Measurements from ENCODE around the gene STARD10. TPM values are rescaled to one million over a fixed set of nuclear protein-coding genes. Genes with fewer than 3 reads are reported as not detected.

The STARD10 gene
- total RNA-seq, 1 experiment from 2014 or later, result 55.1 TPM

DNA sequence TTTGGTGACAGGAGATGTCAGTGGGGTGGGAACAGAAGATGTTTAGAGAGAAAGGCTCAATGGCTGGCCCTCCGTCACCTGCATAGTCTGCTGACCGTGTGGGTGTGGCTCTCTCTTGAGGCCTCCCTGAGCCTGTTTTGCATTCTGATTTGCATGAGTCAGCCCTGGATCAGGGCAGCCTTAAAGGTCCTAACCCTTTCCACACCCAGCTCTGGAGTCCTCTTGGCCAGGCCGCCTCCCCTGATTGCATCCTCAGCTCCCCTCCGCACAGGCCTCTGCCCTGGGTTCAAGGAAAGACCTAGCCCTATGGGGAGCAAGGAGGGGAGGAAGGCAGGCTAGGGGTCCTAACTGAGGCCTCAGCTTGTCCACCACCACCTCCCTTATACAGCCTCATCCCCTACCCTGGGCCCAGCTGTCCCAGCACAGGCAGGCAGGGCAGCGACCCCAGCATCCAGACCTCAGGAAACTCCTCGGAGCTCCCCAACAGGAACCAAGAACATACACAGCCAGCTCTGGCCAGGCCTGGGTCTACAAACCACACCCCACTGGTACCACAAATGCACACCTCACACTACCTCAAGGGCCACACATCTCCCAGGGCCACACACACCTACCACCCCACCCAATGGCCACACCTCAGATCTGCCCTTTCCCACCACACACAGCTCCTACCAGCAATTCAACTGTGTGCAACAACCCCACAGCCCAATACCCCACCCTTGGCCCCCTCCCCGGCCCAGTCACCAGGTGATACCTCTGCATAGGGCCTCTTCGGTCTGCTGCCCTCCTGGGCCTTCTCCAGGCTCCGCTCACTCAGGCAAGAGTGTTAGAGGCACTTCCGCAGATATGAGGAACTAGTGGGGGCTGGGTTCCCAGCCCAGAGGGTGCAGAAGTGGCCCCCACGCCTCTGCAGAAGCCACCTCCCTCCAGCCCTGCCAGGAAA lies 55.4 kb downstream of the STARD10 start:
- Mint-ChIP-seq H3K9me3 (ENCODE audit: low read depth, unreplicated experiment) (no peaks in the 10 kb centered on the region), H3K4me3 (ENCODE audit: low read depth, unreplicated experiment) (no peak overlapping the region), H3K36me3 (ENCODE audit: insufficient read depth, unreplicated experiment) (peaks cover 3% of the 10 kb centered on the region), H3K27me3 (ENCODE audit: unreplicated experiment) (no peaks in the 10 kb centered on the region), H3K27ac (ENCODE audit: unreplicated experiment) (no peak overlapping the region), H3K4me1 (ENCODE audit: low read depth, unreplicated experiment) (peaks cover 40% of the 10 kb centered on the region)
- intact Hi-C loops (cut with micrococcal nuclease; ENCODE audit: unreplicated experiment), result no loop called here
- BruUV-seq (replicated peaks), result no TSS peak
- TF ChIP-seq, protein P1, sequence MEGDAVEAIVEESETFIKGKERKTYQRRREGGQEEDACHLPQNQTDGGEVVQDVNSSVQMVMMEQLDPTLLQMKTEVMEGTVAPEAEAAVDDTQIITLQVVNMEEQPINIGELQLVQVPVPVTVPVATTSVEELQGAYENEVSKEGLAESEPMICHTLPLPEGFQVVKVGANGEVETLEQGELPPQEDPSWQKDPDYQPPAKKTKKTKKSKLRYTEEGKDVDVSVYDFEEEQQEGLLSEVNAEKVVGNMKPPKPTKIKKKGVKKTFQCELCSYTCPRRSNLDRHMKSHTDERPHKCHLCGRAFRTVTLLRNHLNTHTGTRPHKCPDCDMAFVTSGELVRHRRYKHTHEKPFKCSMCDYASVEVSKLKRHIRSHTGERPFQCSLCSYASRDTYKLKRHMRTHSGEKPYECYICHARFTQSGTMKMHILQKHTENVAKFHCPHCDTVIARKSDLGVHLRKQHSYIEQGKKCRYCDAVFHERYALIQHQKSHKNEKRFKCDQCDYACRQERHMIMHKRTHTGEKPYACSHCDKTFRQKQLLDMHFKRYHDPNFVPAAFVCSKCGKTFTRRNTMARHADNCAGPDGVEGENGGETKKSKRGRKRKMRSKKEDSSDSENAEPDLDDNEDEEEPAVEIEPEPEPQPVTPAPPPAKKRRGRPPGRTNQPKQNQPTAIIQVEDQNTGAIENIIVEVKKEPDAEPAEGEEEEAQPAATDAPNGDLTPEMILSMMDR (IDR thresholded peaks at IDR 0.05; ENCODE audit: unreplicated experiment), result no peak
- CTCF ChIA-PET, result no interaction called here
- DNase-seq, result no peak

- Mint-ChIP-seq H3K36me3 (ENCODE audit: insufficient read depth, unreplicated experiment) (peaks cover 3% of the 10 kb centered on the region), H3K9me3 (ENCODE audit: low read depth, unreplicated experiment) (no peaks in the 10 kb centered on the region), H3K4me1 (ENCODE audit: low read depth, unreplicated experiment) (peaks cover 36% of the 10 kb centered on the region), H3K4me3 (ENCODE audit: low read depth, unreplicated experiment) (no peak overlapping the region), H3K27ac (ENCODE audit: unreplicated experiment) (no peak overlapping the region), H3K27me3 (ENCODE audit: unreplicated experiment) (no peaks in the 10 kb centered on the region)
- no TSS peak for BruUV-seq (replicated peaks)
- TF ChIP-seq, protein P1 (IDR thresholded peaks at IDR 0.05; ENCODE audit: unreplicated experiment), result no peak
- no peak for DNase-seq
- CTCF ChIA-PET, result no interaction called here
- intact Hi-C loops (cut with micrococcal nuclease; ENCODE audit: unreplicated experiment), result no loop called here
Observed at GRCh38 chr11:72737336-72737735, 56.5 kb downstream of the STARD10 start.

- intact Hi-C loops (cut with micrococcal nuclease; ENCODE audit: unreplicated experiment), result no loop called here
Observed at GRCh38 chr11:72736452-72737069, 57.3 kb downstream of the STARD10 start.

GRCh38 chr11:72735495-72736027 lies 58.3 kb downstream of the STARD10 start:
- no peaks in the 10 kb centered on the region for H3K27me3 Mint-ChIP-seq (ENCODE audit: unreplicated experiment)
- intact Hi-C loops (cut with micrococcal nuclease; ENCODE audit: unreplicated experiment), result no loop called here
- BruUV-seq (replicated peaks), result no TSS peak
- H3K4me3 Mint-ChIP-seq (ENCODE audit: low read depth, unreplicated experiment), result no peak overlapping the region
- TF ChIP-seq, protein P1 (IDR thresholded peaks at IDR 0.05; ENCODE audit: unreplicated experiment), result no peak
- H3K36me3 Mint-ChIP-seq (ENCODE audit: insufficient read depth, unreplicated experiment), result peaks cover 3% of the 10 kb centered on the region
- no peak overlapping the region for H3K27ac Mint-ChIP-seq (ENCODE audit: unreplicated experiment)
- CTCF ChIA-PET, result interaction anchor here (0.6 kb wide), 1 partner anchor 117 kb away, joined by 3 read pairs; no protein-coding TSS in a partner anchor
- H3K4me1 Mint-ChIP-seq (ENCODE audit: low read depth, unreplicated experiment), result peaks cover 22% of the 10 kb centered on the region
- no peaks in the 10 kb centered on the region for H3K9me3 Mint-ChIP-seq (ENCODE audit: low read depth, unreplicated experiment)
- DNase-seq, result no peak

More at GRCh38 chr11:72736452-72737069, 57.3 kb downstream of the STARD10 start:
- CTCF ChIA-PET, result interaction anchor here (0.6 kb wide), 1 partner anchor 116 kb away, joined by 3 read pairs; no protein-coding TSS in a partner anchor
- BruUV-seq (replicated peaks), result no TSS peak
- no peak overlapping the region for H3K27ac Mint-ChIP-seq (ENCODE audit: unreplicated experiment)
- peaks cover 28% of the 10 kb centered on the region for H3K4me1 Mint-ChIP-seq (ENCODE audit: low read depth, unreplicated experiment)
- no peak overlapping the region for H3K4me3 Mint-ChIP-seq (ENCODE audit: low read depth, unreplicated experiment)
- DNase-seq, result no peak
- H3K27me3 Mint-ChIP-seq (ENCODE audit: unreplicated experiment), result no peaks in the 10 kb centered on the region
- TF ChIP-seq, protein P1 (IDR thresholded peaks at IDR 0.05; ENCODE audit: unreplicated experiment), result no peak
- peaks cover 3% of the 10 kb centered on the region for H3K36me3 Mint-ChIP-seq (ENCODE audit: insufficient read depth, unreplicated experiment)
- H3K9me3 Mint-ChIP-seq (ENCODE audit: low read depth, unreplicated experiment), result no peaks in the 10 kb centered on the region
